GM21390 (cell line): ENCODE measurements around the gene VCX2.
"Not testable (repeated sequence)": the region's sequence is repeated elsewhere in the genome, so short reads cannot be mapped to it uniquely, and the experiment has no call there.

ENCODE experiments used
- ATAC-seq: cut with Tn5 transposase; IDR thresholded peaks from one replicate; pipeline ENCODE4 v1.9.1; 2021; ENCODE audit not compliant: unreplicated experiment

Gene VCX2

GRCh38 chrX:8125566-8125965, 45.5 kb downstream of the VCX2 start:
- no peak for ATAC-seq

GRCh38 chrX:8122538-8122937, 48.5 kb downstream of the VCX2 start:
- ATAC-seq, result no peak

- ATAC-seq, result not testable (repeated sequence)
These were observed 49.7 kb downstream of the VCX2 start for GRCh38 chrX:8121391-8121790.
